GM13976 (cell line): Measurements from ENCODE around the gene TMEM138.

Experiments used
- DNase-seq: peaks from one replicate; pipeline ENCODE4 v3.0.0; 2012; ENCODE audit warnings: low spot score
- in situ Hi-C: fragments of 300-500 bp; cut with MboI; formaldehyde crosslinking; loops from one replicate; pipeline ENCODE4 v1.12.0; 2022; ENCODE audit warnings: low sequenced_read_pairs, mixed read lengths, inconsistent platforms; ENCODE audit not compliant: unreplicated experiment
- TF ChIP-seq, protein P1 (sequence below): IDR thresholded peaks from 2 replicates; pipeline ENCODE4 v1.5.1; 2012; ENCODE audit warnings: borderline replicate concordance, mild to moderate bottlenecking; ENCODE audit not compliant: insufficient read depth; ENCODE audit errors: extremely low read depth, missing control alignments, control extremely low read depth

Gene TMEM138

DNA sequence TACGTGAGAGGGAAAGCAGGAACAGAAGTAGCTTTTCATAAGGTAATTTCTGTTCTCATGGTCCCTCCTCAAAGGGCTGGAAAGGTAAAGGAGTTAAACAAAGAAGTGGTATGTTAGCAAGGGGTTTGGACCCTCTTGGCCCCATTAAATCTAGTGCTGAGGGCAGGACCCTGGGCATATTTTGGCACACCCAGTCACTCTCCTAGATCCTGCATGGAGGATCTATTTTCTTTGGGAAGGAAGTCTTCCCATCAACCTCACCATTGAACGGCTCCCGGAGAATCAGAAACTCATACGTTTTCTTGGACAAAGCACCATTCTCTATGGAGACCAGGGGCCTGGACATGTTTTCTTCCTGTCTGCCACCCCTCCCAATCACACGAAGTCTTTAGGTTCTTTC is 41.9 kb downstream of the TMEM138 start:
- no peak for DNase-seq
- TF ChIP-seq, protein P1, sequence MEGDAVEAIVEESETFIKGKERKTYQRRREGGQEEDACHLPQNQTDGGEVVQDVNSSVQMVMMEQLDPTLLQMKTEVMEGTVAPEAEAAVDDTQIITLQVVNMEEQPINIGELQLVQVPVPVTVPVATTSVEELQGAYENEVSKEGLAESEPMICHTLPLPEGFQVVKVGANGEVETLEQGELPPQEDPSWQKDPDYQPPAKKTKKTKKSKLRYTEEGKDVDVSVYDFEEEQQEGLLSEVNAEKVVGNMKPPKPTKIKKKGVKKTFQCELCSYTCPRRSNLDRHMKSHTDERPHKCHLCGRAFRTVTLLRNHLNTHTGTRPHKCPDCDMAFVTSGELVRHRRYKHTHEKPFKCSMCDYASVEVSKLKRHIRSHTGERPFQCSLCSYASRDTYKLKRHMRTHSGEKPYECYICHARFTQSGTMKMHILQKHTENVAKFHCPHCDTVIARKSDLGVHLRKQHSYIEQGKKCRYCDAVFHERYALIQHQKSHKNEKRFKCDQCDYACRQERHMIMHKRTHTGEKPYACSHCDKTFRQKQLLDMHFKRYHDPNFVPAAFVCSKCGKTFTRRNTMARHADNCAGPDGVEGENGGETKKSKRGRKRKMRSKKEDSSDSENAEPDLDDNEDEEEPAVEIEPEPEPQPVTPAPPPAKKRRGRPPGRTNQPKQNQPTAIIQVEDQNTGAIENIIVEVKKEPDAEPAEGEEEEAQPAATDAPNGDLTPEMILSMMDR = no peak
- in situ Hi-C loops = no loop called here

DNA sequence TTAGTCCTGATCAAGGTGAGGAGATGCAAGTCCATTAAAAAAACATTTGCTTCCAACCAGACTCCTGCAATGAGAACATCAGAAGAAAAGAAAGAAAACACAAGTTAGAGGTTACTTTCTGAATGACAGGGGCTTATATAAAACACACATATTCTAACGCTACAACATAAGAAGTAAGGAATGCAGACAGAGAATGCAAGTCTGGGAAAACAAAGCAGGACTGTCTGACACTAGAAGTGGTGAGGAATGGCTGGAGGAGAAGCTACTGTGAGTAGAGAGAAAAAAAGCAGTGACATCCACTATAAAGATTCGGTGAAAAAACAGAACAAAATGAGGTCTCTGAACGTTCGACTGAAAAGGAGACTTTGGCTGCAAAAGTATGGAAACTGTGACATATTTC is 42.5 kb downstream of the TMEM138 start:
- DNase-seq = no peak
- in situ Hi-C loops = no loop called here
- TF ChIP-seq, protein P1 = no peak

DNA sequence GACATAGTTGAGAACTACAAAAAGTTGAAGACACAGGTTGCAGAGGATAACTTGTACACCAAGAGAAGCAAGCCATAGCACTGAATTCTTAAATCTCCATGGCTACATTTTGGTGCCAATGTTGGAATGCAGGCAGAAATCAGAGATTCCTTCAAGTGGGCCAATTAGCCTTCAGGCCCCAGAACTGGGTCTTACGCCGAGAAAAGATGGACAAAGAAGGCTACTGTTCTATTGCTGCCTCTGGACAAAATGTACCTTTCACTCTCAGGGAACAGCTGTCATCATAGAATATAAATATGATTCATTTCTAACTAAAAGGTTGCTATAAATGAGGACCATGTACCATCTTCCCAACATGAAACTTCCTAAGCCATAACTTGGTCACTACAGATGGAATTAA is 43.9 kb downstream of the TMEM138 start:
- in situ Hi-C loops = no loop called here
- TF ChIP-seq, protein P1 = no peak
- no peak for DNase-seq

DNA sequence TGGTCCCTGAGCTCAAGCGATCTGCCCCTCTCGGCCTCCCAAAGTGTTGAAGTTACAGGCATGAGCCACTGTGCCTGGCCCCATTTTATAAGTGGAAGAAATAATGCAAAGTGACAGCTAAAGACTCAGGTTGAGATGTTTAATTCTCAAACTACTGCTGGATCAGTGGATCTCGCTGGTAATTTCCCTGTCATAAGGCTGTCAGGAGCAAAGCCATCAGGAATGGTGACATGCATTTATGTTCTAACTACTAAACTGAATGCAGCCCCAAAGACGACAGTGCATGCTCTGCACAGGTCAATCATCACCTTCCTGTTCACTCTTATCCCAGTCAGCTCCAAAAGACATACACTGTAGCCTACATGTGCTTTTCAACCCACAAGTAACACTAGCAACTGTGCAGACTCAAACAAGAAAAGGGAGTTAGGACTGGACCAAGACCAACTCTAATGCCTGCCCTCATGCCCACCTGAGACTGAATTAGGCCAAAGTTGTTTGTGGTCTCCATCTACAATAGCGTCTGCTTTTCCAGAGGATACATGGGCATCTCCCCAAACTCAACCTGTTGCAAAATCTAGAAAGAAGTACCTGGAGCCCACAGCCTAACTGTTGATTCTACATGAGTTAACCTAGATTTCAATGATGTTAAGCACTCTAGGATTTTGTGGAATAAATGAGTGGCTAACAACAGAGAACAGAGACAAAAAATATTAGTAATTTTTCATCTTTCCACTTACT is 45.0 kb downstream of the TMEM138 start:
- in situ Hi-C loops = no loop called here
- TF ChIP-seq, protein P1 = no peak
- DNase-seq = no peak

DNA sequence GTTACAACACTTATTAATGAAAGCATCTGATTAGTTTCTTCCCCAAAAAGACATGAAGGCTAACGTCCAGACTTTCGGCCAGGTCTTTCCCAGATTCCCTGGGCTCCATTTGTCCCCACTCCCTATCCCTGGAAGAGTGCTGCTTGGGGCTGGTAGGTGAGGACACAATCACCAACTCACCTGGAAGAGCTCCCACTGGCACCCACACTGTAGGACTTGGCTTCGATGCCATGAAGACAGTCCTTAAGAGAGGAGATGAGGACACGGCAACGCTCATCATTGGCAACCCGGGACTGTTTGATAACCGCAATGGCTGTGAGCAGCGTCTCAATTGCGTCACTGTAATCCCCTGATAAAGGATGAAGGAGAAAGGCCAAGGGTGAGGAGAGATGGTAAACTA is 49.4 kb downstream of the TMEM138 start:
- TF ChIP-seq, protein P1 = no peak
- in situ Hi-C loops = no loop called here
- no peak for DNase-seq

DNA sequence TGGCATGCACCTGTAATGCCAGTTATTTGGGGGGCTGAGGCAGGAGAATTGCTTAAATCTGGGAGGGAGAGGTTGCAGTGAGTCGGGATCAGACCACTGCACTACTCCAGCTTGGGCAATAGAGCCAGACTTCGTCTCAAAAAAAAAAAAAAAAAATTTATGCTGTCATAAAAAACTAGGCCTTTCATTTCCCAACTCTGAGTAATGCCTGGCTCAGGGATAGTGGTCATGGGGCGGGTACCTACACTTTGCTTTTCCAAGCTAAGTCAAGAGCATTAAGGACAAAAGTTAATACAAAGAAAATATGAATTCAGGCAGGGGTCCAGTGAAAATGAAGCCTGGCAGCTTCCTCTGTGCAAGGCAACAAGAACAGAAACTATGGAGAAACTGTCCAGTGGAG is 51.3 kb downstream of the TMEM138 start:
- DNase-seq = no peak
- TF ChIP-seq, protein P1 = no peak
- in situ Hi-C loops = no loop called here
